Naive thymus-derived CD8-positive, alpha-beta T cell (primary cell): ENCODE data around the gene OCA2. TPM values are rescaled to one million over a fixed set of nuclear protein-coding genes. Genes with fewer than 3 reads are reported as not detected.

Experiments used
- ATAC-seq, 2 donors: fragments of 150-1000 bp; cut with Tn5 transposase in 1 of 2; sonication (Bioruptor Pico), chemical (Tn5 transposase) in 1 of 2; 1 replicate in 1 of 2; 2 replicates in 1 of 2; pipeline ENCODE4 v1.10.0; 2021; ENCODE audit warnings: mild to moderate bottlenecking in 2 of 2, moderate library complexity in 2 of 2
- POLR2A ChIA-PET: fragments of 350-600 bp; sonication (Branson Sonifier 250); formaldehyde crosslinking; loops from one replicate; lab custom pipeline; 2021; ENCODE audit warnings: antibody characterized with exemption; lab: Charles Lee
- DNase-seq, 10 donors: peaks; one replicate each; pipeline versions ENCODE4 v3.0.0 to v3.0.0-alpha.2; 2020 to 2022
- H3K27ac Mint-ChIP-seq, 10 donors: one replicate each; pipeline ENCODE4 v1.8.0; 2020 to 2022; ENCODE audit warnings: mild to moderate bottlenecking in 10 of 10, mixed read lengths in 10 of 10, moderate library complexity in 4 of 10, inconsistent platforms in 1 of 10
- H3K27me3 Mint-ChIP-seq, 5 donors: one replicate each; pipeline ENCODE4 v1.8.0; 2021 to 2022; ENCODE audit warnings: mixed read lengths in 5 of 5
- H3K36me3 Mint-ChIP-seq, 3 donors: one replicate each; pipeline ENCODE4 v1.8.0; 2020 to 2022; ENCODE audit warnings: mixed read lengths in 3 of 3, mild to moderate bottlenecking in 2 of 3, inconsistent platforms in 1 of 3
- H3K4me1 Mint-ChIP-seq, 4 donors: one replicate each; pipeline ENCODE4 v1.8.0; 2021 to 2022; ENCODE audit warnings: mixed read lengths in 4 of 4
- H3K4me3 Mint-ChIP-seq, 10 donors: one replicate each; pipeline ENCODE4 v1.8.0; 2020 to 2022; ENCODE audit warnings: mild to moderate bottlenecking in 10 of 10, mixed read lengths in 10 of 10, moderate library complexity in 6 of 10, inconsistent platforms in 1 of 10
- H3K9me3 Mint-ChIP-seq, 9 donors: one replicate each; pipeline ENCODE4 v1.8.0; 2020 to 2022; ENCODE audit warnings: mixed read lengths in 9 of 9, mild to moderate bottlenecking in 3 of 9, inconsistent platforms in 1 of 9, moderate library complexity in 1 of 9
- polyA plus RNA-seq, 3 donors: library from polyadenylated mRNA; unstranded; fragments of 300-500 nt; fragmentation: Illumina TruSeq; gene quantifications; one replicate each; pipeline ENCODE4 v1.2.3, GENCODE V29; 2021
- total RNA-seq, 8 experiments: library from RNA in 2 of 8; stranded (reverse) in 2 of 8; gene quantifications; one replicate each; pipeline ENCODE4 v1.2.3 and lab custom pipeline; 2021 to 2026

The OCA2 gene
- total and polyA plus RNA-seq, 5 experiments from 2014 or later: not detected

- no peaks in the 10 kb centered on the region for H3K4me1 Mint-ChIP-seq
- H3K27ac Mint-ChIP-seq: no peak overlapping the region
- peaks cover 0 to 5% (median 2%) of the 10 kb centered on the region in 3 donors for H3K36me3 Mint-ChIP-seq
- no peak overlapping the region for H3K4me3 Mint-ChIP-seq
- peaks cover 0 to 24% (median 9%) of the 10 kb centered on the region in 9 donors for H3K9me3 Mint-ChIP-seq
- POLR2A ChIA-PET: no interaction called here
- DNase-seq (no peak), ATAC-seq (no peak)
- H3K27me3 Mint-ChIP-seq: peaks cover 0 to 3% (median 0%) of the 10 kb centered on the region in 5 donors
Measured at GRCh38 chr15:27912283-27912682, 186.8 kb downstream of the OCA2 start.

GRCh38 chr15:27906802-27907201, 192.3 kb downstream of the OCA2 start:
- POLR2A ChIA-PET: no interaction called here
- Mint-ChIP-seq H3K4me1 (no peaks in the 10 kb centered on the region), H3K9me3 (peaks cover 0 to 16% (median 5%) of the 10 kb centered on the region in 9 donors), H3K36me3 (no peaks in the 10 kb centered on the region), H3K27me3 (peaks cover 0 to 8% (median 0%) of the 10 kb centered on the region in 5 donors), H3K27ac (no peak overlapping the region), H3K4me3 (no peak overlapping the region)
- DNase-seq (no peak), ATAC-seq (no peak)

GRCh38 chr15:27903405-27903804, 195.7 kb downstream of the OCA2 start:
- peak overlapping the region in 1 of 10 donors; percentile 5 for H3K27ac Mint-ChIP-seq
- peaks cover 0 to 13% (median under 1%) of the 10 kb centered on the region in 5 donors for H3K27me3 Mint-ChIP-seq
- peaks cover 0 to 2% (median 0%) of the 10 kb centered on the region in 3 donors for H3K36me3 Mint-ChIP-seq
- no peaks in the 10 kb centered on the region for H3K4me1 Mint-ChIP-seq
- peaks cover 0 to 11% (median 3%) of the 10 kb centered on the region in 9 donors for H3K9me3 Mint-ChIP-seq
- no peak for DNase-seq
- POLR2A ChIA-PET: no interaction called here
- ATAC-seq: no peak
- no peak overlapping the region for H3K4me3 Mint-ChIP-seq

- no peaks in the 10 kb centered on the region for H3K4me1 Mint-ChIP-seq
- DNase-seq (no peak), ATAC-seq (no peak)
- POLR2A ChIA-PET: no interaction called here
- peaks cover 0 to 11% (median 5%) of the 10 kb centered on the region in 9 donors for H3K9me3 Mint-ChIP-seq
- H3K27ac Mint-ChIP-seq: no peak overlapping the region
- H3K4me3 Mint-ChIP-seq: no peak overlapping the region
- H3K36me3 Mint-ChIP-seq: peaks cover 0 to 4% (median 0%) of the 10 kb centered on the region in 3 donors
- H3K27me3 Mint-ChIP-seq: peaks cover 0 to 13% (median 1%) of the 10 kb centered on the region in 5 donors
Measured at GRCh38 chr15:27902680-27903385, 196.3 kb downstream of the OCA2 start.

- DNase-seq (no peak), ATAC-seq (no peak)
- peaks cover 0 to 15% (median 2%) of the 10 kb centered on the region in 5 donors for H3K27me3 Mint-ChIP-seq
- no peak overlapping the region for H3K27ac Mint-ChIP-seq
- H3K9me3 Mint-ChIP-seq: peaks cover 0 to 16% (median 9%) of the 10 kb centered on the region in 9 donors
- H3K36me3 Mint-ChIP-seq: peaks cover 0 to 10% (median 0%) of the 10 kb centered on the region in 3 donors
- H3K4me3 Mint-ChIP-seq: no peak overlapping the region
- POLR2A ChIA-PET: no interaction called here
- H3K4me1 Mint-ChIP-seq: no peaks in the 10 kb centered on the region
Measured at GRCh38 chr15:27899583-27900285, 199.4 kb downstream of the OCA2 start.

GRCh38 chr15:27897481-27897880, 201.6 kb downstream of the OCA2 start:
- H3K4me1 Mint-ChIP-seq: no peaks in the 10 kb centered on the region
- H3K27ac Mint-ChIP-seq: no peak overlapping the region
- POLR2A ChIA-PET: no interaction called here
- ATAC-seq (no peak), DNase-seq (no peak)
- H3K27me3 Mint-ChIP-seq: peaks cover 0 to 14% (median 2%) of the 10 kb centered on the region in 5 donors
- peaks cover 0 to 20% (median 2%) of the 10 kb centered on the region in 3 donors for H3K36me3 Mint-ChIP-seq
- H3K9me3 Mint-ChIP-seq: peaks cover 7 to 33% (median 23%) of the 10 kb centered on the region in 9 donors
- no peak overlapping the region for H3K4me3 Mint-ChIP-seq

GRCh38 chr15:27894645-27895044, 204.5 kb downstream of the OCA2 start:
- Mint-ChIP-seq H3K27me3 (peaks cover 0 to 14% (median 2%) of the 10 kb centered on the region in 5 donors), H3K36me3 (peaks cover 0 to 37% (median 2%) of the 10 kb centered on the region in 3 donors), H3K4me3 (no peak overlapping the region), H3K4me1 (no peaks in the 10 kb centered on the region), H3K27ac (no peak overlapping the region), H3K9me3 (peaks cover 13 to 59% (median 37%) of the 10 kb centered on the region in 9 donors)
- no peak for ATAC-seq
- POLR2A ChIA-PET: no interaction called here
- no peak for DNase-seq

GRCh38 chr15:27889258-27889657, 209.9 kb downstream of the OCA2 start:
- DNase-seq (no peak), ATAC-seq (no peak)
- Mint-ChIP-seq H3K9me3 (peaks cover 16 to 68% (median 34%) of the 10 kb centered on the region in 9 donors), H3K4me3 (no peak overlapping the region), H3K4me1 (no peaks in the 10 kb centered on the region), H3K27me3 (peaks cover 3 to 38% (median 5%) of the 10 kb centered on the region in 5 donors), H3K36me3 (peaks cover 2 to 34% (median 3%) of the 10 kb centered on the region in 3 donors), H3K27ac (no peak overlapping the region)
- POLR2A ChIA-PET: no interaction called here

GRCh38 chr15:27885201-27885600, 213.9 kb downstream of the OCA2 start:
- Mint-ChIP-seq H3K27ac (peak overlapping the region in 1 of 10 donors; percentile 51), H3K4me1 (no peaks in the 10 kb centered on the region), H3K4me3 (no peak overlapping the region), H3K27me3 (peaks cover 3 to 51% (median 5%) of the 10 kb centered on the region in 5 donors), H3K36me3 (peaks cover 0 to 13% (median 3%) of the 10 kb centered on the region in 3 donors), H3K9me3 (peaks cover 0 to 50% (median 16%) of the 10 kb centered on the region in 9 donors)
- DNase-seq (no peak), ATAC-seq (no peak)
- POLR2A ChIA-PET: no interaction called here

- H3K4me1 Mint-ChIP-seq: no peaks in the 10 kb centered on the region
- H3K36me3 Mint-ChIP-seq: peaks cover 0 to 8% (median 3%) of the 10 kb centered on the region in 3 donors
- no peak for DNase-seq
- POLR2A ChIA-PET: no interaction called here
- peaks cover 0 to 46% (median 12%) of the 10 kb centered on the region in 9 donors for H3K9me3 Mint-ChIP-seq
- H3K4me3 Mint-ChIP-seq: no peak overlapping the region
- peaks cover 3 to 51% (median 5%) of the 10 kb centered on the region in 5 donors for H3K27me3 Mint-ChIP-seq
- ATAC-seq: no peak
- no peak overlapping the region for H3K27ac Mint-ChIP-seq
Measured at GRCh38 chr15:27884726-27885125, 214.4 kb downstream of the OCA2 start.

GRCh38 chr15:27878841-27879240, 220.3 kb downstream of the OCA2 start:
- POLR2A ChIA-PET: no interaction called here
- DNase-seq: no peak
- Mint-ChIP-seq H3K4me1 (no peaks in the 10 kb centered on the region), H3K4me3 (no peak overlapping the region), H3K27ac (no peak overlapping the region), H3K36me3 (no peaks in the 10 kb centered on the region), H3K27me3 (peaks cover 0 to 10% (median 0%) of the 10 kb centered on the region in 5 donors), H3K9me3 (peaks cover 0 to 11% (median 6%) of the 10 kb centered on the region in 9 donors)
- ATAC-seq: no peak

- no peak overlapping the region for H3K27ac Mint-ChIP-seq
- H3K4me1 Mint-ChIP-seq: no peaks in the 10 kb centered on the region
- H3K4me3 Mint-ChIP-seq: no peak overlapping the region
- peaks cover 1 to 9% (median 4%) of the 10 kb centered on the region in 5 donors for H3K27me3 Mint-ChIP-seq
- no peak for DNase-seq
- no peaks in the 10 kb centered on the region for H3K9me3 Mint-ChIP-seq
- no peaks in the 10 kb centered on the region for H3K36me3 Mint-ChIP-seq
- POLR2A ChIA-PET: no interaction called here
- ATAC-seq: no peak
Measured at GRCh38 chr15:27873828-27874227, 225.3 kb downstream of the OCA2 start.

GRCh38 chr15:27873039-27873438, 226.1 kb downstream of the OCA2 start:
- peaks cover 1 to 9% (median 4%) of the 10 kb centered on the region in 5 donors for H3K27me3 Mint-ChIP-seq
- no peaks in the 10 kb centered on the region for H3K36me3 Mint-ChIP-seq
- DNase-seq (no peak), ATAC-seq (no peak)
- no peaks in the 10 kb centered on the region for H3K9me3 Mint-ChIP-seq
- POLR2A ChIA-PET: no interaction called here
- no peak overlapping the region for H3K4me3 Mint-ChIP-seq
- no peak overlapping the region for H3K27ac Mint-ChIP-seq
- H3K4me1 Mint-ChIP-seq: no peaks in the 10 kb centered on the region
